GM23338 (cell line): Measurements from ENCODE around the gene GJC1. TPM values are rescaled to one million over a fixed set of nuclear protein-coding genes. Genes with fewer than 3 reads are reported as not detected.

ENCODE experiments used
- ATAC-seq: fragments of 200-7000 bp; cut with Tn5 transposase; 3 replicates; pipeline ENCODE4 v1.9.1; 2020
- DNase-seq: peaks from one replicate; pipeline ENCODE4 v3.0.0-alpha.2; 2015; ENCODE audit warnings: low spot score
- H2AFZ ChIP-seq: fragments of 200-600 bp; sonication (generic); 2 replicates; pipeline ENCODE4 v1.8.0; 2016; ENCODE audit warnings: antibody characterized with exemption, mild to moderate bottlenecking, moderate library complexity
- H3F3A ChIP-seq: fragments of 200-600 bp; sonication (generic); replicated peaks from 2 replicates; pipeline ENCODE4 v1.8.0; 2017; ENCODE audit warnings: antibody characterized with exemption, mixed run types, low read depth
- H3K27ac ChIP-seq: fragments of 200-600 bp; sonication (generic); 2 replicates; pipeline ENCODE4 v1.6.1; 2016; ENCODE audit warnings: low read depth
- H3K27me3 ChIP-seq: fragments of 200-600 bp; sonication (generic); 2 replicates; pipeline ENCODE4 v1.8.0; 2016; ENCODE audit warnings: mild to moderate bottlenecking, mixed run types, moderate library complexity; ENCODE audit not compliant: insufficient read depth
- H3K36me3 ChIP-seq: fragments of 200-600 bp; sonication (generic); 2 replicates; pipeline ENCODE4 v1.8.0; 2016; ENCODE audit warnings: mild to moderate bottlenecking; ENCODE audit not compliant: insufficient read depth
- H3K4me1 ChIP-seq: fragments of 200-600 bp; sonication (generic); 2 replicates; pipeline ENCODE4 v1.8.0; 2016; ENCODE audit warnings: mild to moderate bottlenecking, moderate library complexity; ENCODE audit not compliant: insufficient read depth
- H3K4me2 ChIP-seq: fragments of 200-600 bp; sonication (generic); 2 replicates; pipeline ENCODE4 v1.7.1; 2017; ENCODE audit warnings: mixed run types
- H3K4me3 ChIP-seq: fragments of 200-600 bp; sonication (generic); 2 replicates; pipeline ENCODE4 v1.6.1; 2016; ENCODE audit warnings: mixed run types
- H3K79me2 ChIP-seq: fragments of 200-600 bp; sonication (generic); replicated peaks from 2 replicates; pipeline ENCODE4 v1.8.0; 2017; ENCODE audit warnings: mild to moderate bottlenecking; ENCODE audit not compliant: insufficient read depth
- H3K9me2 ChIP-seq: fragments of 200-600 bp; sonication (generic); 2 replicates; pipeline ENCODE4 v1.8.0; 2017; ENCODE audit not compliant: insufficient read depth
- H4K20me1 ChIP-seq: fragments of 200-600 bp; sonication (generic); replicated peaks from 2 replicates; pipeline ENCODE4 v1.8.0; 2017; ENCODE audit warnings: mild to moderate bottlenecking; ENCODE audit not compliant: insufficient read depth
- H3K27ac Mint-ChIP-seq: 2 replicates; pipeline ENCODE4 v1.8.0; 2020; ENCODE audit warnings: inconsistent platforms, mild to moderate bottlenecking, moderate library complexity, mixed read lengths
- H3K27me3 Mint-ChIP-seq: 3 replicates; pipeline ENCODE4 v1.8.0; 2022; ENCODE audit warnings: low read depth, mild to moderate bottlenecking, moderate library complexity, mixed read lengths, inconsistent platforms; ENCODE audit not compliant: insufficient read depth, poor library complexity
- H3K36me3 Mint-ChIP-seq: 3 replicates; pipeline ENCODE4 v1.8.0; 2021; ENCODE audit warnings: low read depth, mild to moderate bottlenecking, inconsistent platforms, moderate library complexity, mixed read lengths
- H3K4me1 Mint-ChIP-seq: 3 replicates; pipeline ENCODE4 v1.8.0; 2020; ENCODE audit warnings: mild to moderate bottlenecking, inconsistent platforms, mixed read lengths
- H3K4me3 Mint-ChIP-seq: 3 replicates; pipeline ENCODE4 v1.8.0; 2021; ENCODE audit warnings: moderate library complexity, mild to moderate bottlenecking, inconsistent platforms, mixed read lengths
- H3K9me3 Mint-ChIP-seq: 3 replicates; pipeline ENCODE4 v1.8.0; 2020; ENCODE audit warnings: moderate library complexity, mild to moderate bottlenecking, inconsistent platforms, mixed read lengths
- polyA plus RNA-seq: library from polyadenylated mRNA; unstranded; fragments of >200 nt; fragmentation: Nextera tagmentation; extraction: Ambion mirVana; gene quantifications from 2 replicates; pipeline ENCODE4 v1.2.1, GENCODE V29; 2016
- total RNA-seq: library from RNA; depleted of rRNA; stranded (reverse); fragments of >200 nt; shearing (Covaris generic); gene quantifications from 2 replicates; pipeline ENCODE4 v1.2.3, GENCODE V29; 2014
- TF ChIP-seq, protein P1 (sequence below): fragments of 250-450 bp; sonication (Bioruptor Pico); IDR thresholded peaks from 2 replicates; pipeline ENCODE4 v1.5.0; 2020; ENCODE audit warnings: mild to moderate bottlenecking, moderate library complexity
- TF ChIP-seq, protein P2 (sequence below), 2 experiments: fragments of 200-600 bp in 1 of 2; sonication (generic) in 1 of 2; conservative IDR thresholded peaks; 2 replicates each; pipeline versions ENCODE4 v1.5.1 to v1.6.1; 2016 to 2017; ENCODE audit warnings: antibody characterized with exemption in 2 of 2, low read depth in 2 of 2, mild to moderate bottlenecking in 2 of 2, moderate library complexity in 1 of 2
- TF ChIP-seq, protein P3 (sequence below): IDR thresholded peaks from one replicate; pipeline ENCODE4 v1.6.1; 2018; ENCODE audit warnings: antibody characterized with exemption; ENCODE audit not compliant: unreplicated experiment

The GJC1 gene
- total and polyA plus RNA-seq, 2 experiments from 2014 or later: 34.7 to 99.2 TPM

DNA sequence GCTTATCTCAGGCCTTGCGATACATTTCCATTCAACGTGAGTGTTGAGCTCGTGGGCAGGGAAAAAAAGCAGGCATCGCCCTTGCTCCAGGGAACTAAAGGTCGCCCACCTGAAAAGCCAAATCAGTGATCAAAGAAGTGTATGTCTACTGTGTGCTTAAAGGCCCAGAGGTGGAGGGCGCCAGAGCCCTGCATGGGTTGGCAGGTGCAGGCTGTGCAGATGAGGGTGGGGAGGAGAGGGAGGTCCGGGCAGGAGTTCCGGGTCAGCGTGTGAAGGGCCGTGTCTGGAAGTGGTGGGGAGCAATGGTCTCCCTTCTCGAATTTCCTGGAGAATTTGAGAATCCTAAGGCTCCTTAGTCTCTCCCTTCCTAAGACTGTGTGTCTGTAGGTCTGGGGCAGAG is 64.1 kb downstream of the GJC1 start:
- peaks cover 15% of the 10 kb centered on the region for H3K4me1 Mint-ChIP-seq
- no peak overlapping the region for H3K27ac Mint-ChIP-seq
- no peak overlapping the region for H3K4me3 Mint-ChIP-seq
- peaks cover 9% of the 10 kb centered on the region; the same call in 1 of the 2 replicates for H3K27me3 ChIP-seq
- H4K20me1 ChIP-seq: no peaks in the 10 kb centered on the region
- H3K36me3 Mint-ChIP-seq: no peaks in the 10 kb centered on the region
- no peak overlapping the region for H3K27ac ChIP-seq
- no peak for DNase-seq
- H3F3A ChIP-seq: no peaks in the 10 kb centered on the region; the same call in 1 of the 2 replicates
- H3K9me3 Mint-ChIP-seq: no peaks in the 10 kb centered on the region
- H2AFZ ChIP-seq: no peak overlapping the region
- H3K4me3 ChIP-seq: no peak overlapping the region
- no peaks in the 10 kb centered on the region for H3K36me3 ChIP-seq
- H3K4me2 ChIP-seq: no peak overlapping the region
- peaks cover 21% of the 10 kb centered on the region for H3K27me3 Mint-ChIP-seq
- peaks cover 4% of the 10 kb centered on the region; the same call in 1 of the 2 replicates for H3K4me1 ChIP-seq
- no peaks in the 10 kb centered on the region for H3K79me2 ChIP-seq
- TF ChIP-seq, protein P1, sequence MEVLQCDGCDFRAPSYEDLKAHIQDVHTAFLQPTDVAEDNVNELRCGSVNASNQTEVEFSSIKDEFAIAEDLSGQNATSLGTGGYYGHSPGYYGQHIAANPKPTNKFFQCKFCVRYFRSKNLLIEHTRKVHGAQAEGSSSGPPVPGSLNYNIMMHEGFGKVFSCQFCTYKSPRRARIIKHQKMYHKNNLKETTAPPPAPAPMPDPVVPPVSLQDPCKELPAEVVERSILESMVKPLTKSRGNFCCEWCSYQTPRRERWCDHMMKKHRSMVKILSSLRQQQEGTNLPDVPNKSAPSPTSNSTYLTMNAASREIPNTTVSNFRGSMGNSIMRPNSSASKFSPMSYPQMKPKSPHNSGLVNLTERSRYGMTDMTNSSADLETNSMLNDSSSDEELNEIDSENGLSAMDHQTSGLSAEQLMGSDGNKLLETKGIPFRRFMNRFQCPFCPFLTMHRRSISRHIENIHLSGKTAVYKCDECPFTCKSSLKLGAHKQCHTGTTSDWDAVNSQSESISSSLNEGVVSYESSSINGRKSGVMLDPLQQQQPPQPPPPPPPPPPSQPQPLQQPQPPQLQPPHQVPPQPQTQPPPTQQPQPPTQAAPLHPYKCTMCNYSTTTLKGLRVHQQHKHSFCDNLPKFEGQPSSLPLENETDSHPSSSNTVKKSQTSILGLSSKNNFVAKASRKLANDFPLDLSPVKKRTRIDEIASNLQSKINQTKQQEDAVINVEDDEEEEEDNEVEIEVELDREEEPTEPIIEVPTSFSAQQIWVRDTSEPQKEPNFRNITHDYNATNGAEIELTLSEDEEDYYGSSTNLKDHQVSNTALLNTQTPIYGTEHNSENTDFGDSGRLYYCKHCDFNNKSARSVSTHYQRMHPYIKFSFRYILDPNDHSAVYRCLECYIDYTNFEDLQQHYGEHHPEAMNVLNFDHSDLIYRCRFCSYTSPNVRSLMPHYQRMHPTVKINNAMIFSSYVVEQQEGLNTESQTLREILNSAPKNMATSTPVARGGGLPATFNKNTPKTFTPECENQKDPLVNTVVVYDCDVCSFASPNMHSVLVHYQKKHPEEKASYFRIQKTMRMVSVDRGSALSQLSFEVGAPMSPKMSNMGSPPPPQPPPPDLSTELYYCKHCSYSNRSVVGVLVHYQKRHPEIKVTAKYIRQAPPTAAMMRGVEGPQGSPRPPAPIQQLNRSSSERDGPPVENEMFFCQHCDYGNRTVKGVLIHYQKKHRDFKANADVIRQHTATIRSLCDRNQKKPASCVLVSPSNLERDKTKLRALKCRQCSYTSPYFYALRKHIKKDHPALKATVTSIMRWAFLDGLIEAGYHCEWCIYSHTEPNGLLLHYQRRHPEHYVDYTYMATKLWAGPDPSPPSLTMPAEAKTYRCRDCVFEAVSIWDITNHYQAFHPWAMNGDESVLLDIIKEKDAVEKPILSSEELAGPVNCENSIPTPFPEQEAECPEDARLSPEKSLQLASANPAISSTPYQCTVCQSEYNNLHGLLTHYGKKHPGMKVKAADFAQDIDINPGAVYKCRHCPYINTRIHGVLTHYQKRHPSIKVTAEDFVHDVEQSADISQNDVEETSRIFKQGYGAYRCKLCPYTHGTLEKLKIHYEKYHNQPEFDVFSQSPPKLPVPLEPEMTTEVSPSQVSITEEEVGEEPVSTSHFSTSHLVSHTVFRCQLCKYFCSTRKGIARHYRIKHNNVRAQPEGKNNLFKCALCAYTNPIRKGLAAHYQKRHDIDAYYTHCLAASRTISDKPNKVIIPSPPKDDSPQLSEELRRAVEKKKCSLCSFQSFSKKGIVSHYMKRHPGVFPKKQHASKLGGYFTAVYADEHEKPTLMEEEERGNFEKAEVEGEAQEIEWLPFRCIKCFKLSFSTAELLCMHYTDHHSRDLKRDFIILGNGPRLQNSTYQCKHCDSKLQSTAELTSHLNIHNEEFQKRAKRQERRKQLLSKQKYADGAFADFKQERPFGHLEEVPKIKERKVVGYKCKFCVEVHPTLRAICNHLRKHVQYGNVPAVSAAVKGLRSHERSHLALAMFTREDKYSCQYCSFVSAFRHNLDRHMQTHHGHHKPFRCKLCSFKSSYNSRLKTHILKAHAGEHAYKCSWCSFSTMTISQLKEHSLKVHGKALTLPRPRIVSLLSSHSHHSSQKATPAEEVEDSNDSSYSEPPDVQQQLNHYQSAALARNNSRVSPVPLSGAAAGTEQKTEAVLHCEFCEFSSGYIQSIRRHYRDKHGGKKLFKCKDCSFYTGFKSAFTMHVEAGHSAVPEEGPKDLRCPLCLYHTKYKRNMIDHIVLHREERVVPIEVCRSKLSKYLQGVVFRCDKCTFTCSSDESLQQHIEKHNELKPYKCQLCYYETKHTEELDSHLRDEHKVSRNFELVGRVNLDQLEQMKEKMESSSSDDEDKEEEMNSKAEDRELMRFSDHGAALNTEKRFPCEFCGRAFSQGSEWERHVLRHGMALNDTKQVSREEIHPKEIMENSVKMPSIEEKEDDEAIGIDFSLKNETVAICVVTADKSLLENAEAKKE (CRISPR knock-in tag): no peak
- TF ChIP-seq, protein P2, sequence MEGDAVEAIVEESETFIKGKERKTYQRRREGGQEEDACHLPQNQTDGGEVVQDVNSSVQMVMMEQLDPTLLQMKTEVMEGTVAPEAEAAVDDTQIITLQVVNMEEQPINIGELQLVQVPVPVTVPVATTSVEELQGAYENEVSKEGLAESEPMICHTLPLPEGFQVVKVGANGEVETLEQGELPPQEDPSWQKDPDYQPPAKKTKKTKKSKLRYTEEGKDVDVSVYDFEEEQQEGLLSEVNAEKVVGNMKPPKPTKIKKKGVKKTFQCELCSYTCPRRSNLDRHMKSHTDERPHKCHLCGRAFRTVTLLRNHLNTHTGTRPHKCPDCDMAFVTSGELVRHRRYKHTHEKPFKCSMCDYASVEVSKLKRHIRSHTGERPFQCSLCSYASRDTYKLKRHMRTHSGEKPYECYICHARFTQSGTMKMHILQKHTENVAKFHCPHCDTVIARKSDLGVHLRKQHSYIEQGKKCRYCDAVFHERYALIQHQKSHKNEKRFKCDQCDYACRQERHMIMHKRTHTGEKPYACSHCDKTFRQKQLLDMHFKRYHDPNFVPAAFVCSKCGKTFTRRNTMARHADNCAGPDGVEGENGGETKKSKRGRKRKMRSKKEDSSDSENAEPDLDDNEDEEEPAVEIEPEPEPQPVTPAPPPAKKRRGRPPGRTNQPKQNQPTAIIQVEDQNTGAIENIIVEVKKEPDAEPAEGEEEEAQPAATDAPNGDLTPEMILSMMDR (conservative IDR thresholded peaks at IDR 0.05; ENCODE audit: low read depth in 2 of 2): peak; percentile 20 to 50; a peak in 2 of 4 replicates
- TF ChIP-seq, protein P3, sequence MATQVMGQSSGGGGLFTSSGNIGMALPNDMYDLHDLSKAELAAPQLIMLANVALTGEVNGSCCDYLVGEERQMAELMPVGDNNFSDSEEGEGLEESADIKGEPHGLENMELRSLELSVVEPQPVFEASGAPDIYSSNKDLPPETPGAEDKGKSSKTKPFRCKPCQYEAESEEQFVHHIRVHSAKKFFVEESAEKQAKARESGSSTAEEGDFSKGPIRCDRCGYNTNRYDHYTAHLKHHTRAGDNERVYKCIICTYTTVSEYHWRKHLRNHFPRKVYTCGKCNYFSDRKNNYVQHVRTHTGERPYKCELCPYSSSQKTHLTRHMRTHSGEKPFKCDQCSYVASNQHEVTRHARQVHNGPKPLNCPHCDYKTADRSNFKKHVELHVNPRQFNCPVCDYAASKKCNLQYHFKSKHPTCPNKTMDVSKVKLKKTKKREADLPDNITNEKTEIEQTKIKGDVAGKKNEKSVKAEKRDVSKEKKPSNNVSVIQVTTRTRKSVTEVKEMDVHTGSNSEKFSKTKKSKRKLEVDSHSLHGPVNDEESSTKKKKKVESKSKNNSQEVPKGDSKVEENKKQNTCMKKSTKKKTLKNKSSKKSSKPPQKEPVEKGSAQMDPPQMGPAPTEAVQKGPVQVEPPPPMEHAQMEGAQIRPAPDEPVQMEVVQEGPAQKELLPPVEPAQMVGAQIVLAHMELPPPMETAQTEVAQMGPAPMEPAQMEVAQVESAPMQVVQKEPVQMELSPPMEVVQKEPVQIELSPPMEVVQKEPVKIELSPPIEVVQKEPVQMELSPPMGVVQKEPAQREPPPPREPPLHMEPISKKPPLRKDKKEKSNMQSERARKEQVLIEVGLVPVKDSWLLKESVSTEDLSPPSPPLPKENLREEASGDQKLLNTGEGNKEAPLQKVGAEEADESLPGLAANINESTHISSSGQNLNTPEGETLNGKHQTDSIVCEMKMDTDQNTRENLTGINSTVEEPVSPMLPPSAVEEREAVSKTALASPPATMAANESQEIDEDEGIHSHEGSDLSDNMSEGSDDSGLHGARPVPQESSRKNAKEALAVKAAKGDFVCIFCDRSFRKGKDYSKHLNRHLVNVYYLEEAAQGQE: no peak
- no peaks in the 10 kb centered on the region for H3K9me2 ChIP-seq
- peak; percentile 46 for ATAC-seq
